ENCODE results near the gene OLFM1. TPM values are rescaled to one million over a fixed set of nuclear protein-coding genes. Genes with fewer than 3 reads are reported as not detected.

OLFM1 gene
- total and polyA plus RNA-seq, 9 of the 15 experiments (the other 6 are each of a cell fraction or from before 2014, with no cell fraction given) = not detected

GRCh38 chr9:135045928-135046738, 41.3 kb upstream of the OLFM1 start (continued):
- TF ChIP-seq ZNF76 (CRISPR knock-in tag; IDR thresholded peaks at IDR 0.05; ENCODE audit: borderline replicate concordance) (no peak), ZC3H4 (CRISPR knock-in tag; IDR thresholded peaks at IDR 0.05; ENCODE audit: borderline replicate concordance) (no peak), ZNF551 (CRISPR knock-in tag; IDR thresholded peaks at IDR 0.05) (no peak), THRA (IDR thresholded peaks at IDR 0.05) (no peak), SNIP1 (IDR thresholded peaks at IDR 0.05; ENCODE audit: low read depth) (no peak), HNRNPUL1 (IDR thresholded peaks at IDR 0.05; ENCODE audit: low read length) (no peak), TFAM (CRISPR knock-in tag; conservative IDR thresholded peaks at IDR 0.05) (no peak), ZBTB7A (IDR thresholded peaks at IDR 0.05; ENCODE audit: borderline replicate concordance, control insufficient read depth, low read depth, low read length) (no peak), THRB (CRISPR knock-in tag; conservative IDR thresholded peaks at IDR 0.05) (no peak), HSF4 (CRISPR knock-in tag; IDR thresholded peaks at IDR 0.05; ENCODE audit: borderline replicate concordance) (no peak)

Measured in K562 (cell line).